Measurements from ENCODE around the gene CR2. TPM values are rescaled to one million over a fixed set of nuclear protein-coding genes. Genes with fewer than 3 reads are reported as not detected.

CR2 gene
- total and polyA plus RNA-seq, 4 donors, result 0.05 to 0.36 (median 0.14) TPM; not detected in 1

DNA sequence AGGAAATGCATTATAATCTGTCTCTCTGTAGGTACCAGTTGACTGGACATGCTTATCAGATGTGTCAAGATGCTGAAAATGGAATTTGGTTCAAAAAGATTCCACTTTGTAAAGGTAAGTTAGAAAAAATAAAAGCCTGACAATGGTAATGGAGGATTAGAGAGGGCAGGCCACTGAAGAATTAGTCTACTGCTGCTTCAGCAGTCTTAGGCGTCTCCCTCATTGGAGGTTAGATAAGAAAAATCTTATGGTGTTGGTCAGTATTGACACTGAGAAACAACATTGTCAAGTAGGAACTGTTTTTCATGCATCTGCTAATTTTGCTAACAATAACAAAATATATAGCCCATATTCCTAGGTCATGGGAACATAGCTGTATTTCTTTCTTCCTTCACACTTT, 20.1 kb downstream of the CR2 start (continued):
- TF ChIP-seq, protein P1, sequence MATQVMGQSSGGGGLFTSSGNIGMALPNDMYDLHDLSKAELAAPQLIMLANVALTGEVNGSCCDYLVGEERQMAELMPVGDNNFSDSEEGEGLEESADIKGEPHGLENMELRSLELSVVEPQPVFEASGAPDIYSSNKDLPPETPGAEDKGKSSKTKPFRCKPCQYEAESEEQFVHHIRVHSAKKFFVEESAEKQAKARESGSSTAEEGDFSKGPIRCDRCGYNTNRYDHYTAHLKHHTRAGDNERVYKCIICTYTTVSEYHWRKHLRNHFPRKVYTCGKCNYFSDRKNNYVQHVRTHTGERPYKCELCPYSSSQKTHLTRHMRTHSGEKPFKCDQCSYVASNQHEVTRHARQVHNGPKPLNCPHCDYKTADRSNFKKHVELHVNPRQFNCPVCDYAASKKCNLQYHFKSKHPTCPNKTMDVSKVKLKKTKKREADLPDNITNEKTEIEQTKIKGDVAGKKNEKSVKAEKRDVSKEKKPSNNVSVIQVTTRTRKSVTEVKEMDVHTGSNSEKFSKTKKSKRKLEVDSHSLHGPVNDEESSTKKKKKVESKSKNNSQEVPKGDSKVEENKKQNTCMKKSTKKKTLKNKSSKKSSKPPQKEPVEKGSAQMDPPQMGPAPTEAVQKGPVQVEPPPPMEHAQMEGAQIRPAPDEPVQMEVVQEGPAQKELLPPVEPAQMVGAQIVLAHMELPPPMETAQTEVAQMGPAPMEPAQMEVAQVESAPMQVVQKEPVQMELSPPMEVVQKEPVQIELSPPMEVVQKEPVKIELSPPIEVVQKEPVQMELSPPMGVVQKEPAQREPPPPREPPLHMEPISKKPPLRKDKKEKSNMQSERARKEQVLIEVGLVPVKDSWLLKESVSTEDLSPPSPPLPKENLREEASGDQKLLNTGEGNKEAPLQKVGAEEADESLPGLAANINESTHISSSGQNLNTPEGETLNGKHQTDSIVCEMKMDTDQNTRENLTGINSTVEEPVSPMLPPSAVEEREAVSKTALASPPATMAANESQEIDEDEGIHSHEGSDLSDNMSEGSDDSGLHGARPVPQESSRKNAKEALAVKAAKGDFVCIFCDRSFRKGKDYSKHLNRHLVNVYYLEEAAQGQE (IDR thresholded peaks at IDR 0.05), result no peak
- TF ChIP-seq FOXA1 (IDR thresholded peaks at IDR 0.05), result no peak
- no peak for TF ChIP-seq SP1 (IDR thresholded peaks at IDR 0.05)
- TF ChIP-seq CTCF (IDR thresholded peaks at IDR 0.05; ENCODE audit: low read depth, low read length, missing input control), result no peak
- no peak for TF ChIP-seq EGR1 (IDR thresholded peaks at IDR 0.05; ENCODE audit: low read depth in 2 of 2)

- H3K9ac ChIP-seq (ENCODE audit: low read depth in 1 of 2, low read length in 2 of 2), result no peak overlapping the region
- no peak overlapping the region for H3K27ac ChIP-seq (ENCODE audit: low read depth in 1 of 2, low read length in 2 of 2)
- no peaks in the 10 kb centered on the region for H3K9me3 ChIP-seq (ENCODE audit: control insufficient read depth in 4 of 4, low read length in 3 of 4)
- TF ChIP-seq HNF4A (conservative IDR thresholded peaks at IDR 0.05) (no peak), CTCF (IDR thresholded peaks at IDR 0.05; ENCODE audit: low read depth, low read length, missing input control) (no peak), HNF4G (IDR thresholded peaks at IDR 0.05) (no peak), RAD21 (IDR thresholded peaks at IDR 0.05) (no peak), TAF1 (conservative IDR thresholded peaks at IDR 0.05) (no peak), RXRA (IDR thresholded peaks at IDR 0.05) (no peak), YY1 (IDR thresholded peaks at IDR 0.05) (no peak)
- TF ChIP-seq, protein P1 (IDR thresholded peaks at IDR 0.05), result no peak
- H3K4me3 ChIP-seq (ENCODE audit: low read depth in 1 of 3, low read length in 3 of 3), result no peak overlapping the region
- no peaks in the 10 kb centered on the region for H3K36me3 ChIP-seq (ENCODE audit: control insufficient read depth in 4 of 4, insufficient read depth in 3 of 4, low read depth in 1 of 4, low read length in 3 of 4)
- no peak for DNase-seq (ENCODE audit: low spot score)
- peaks cover 0 to 2% (median 0%) of the 10 kb centered on the region in 4 donors for H3K27me3 ChIP-seq (ENCODE audit: control insufficient read depth in 4 of 4, insufficient read depth in 4 of 4, low read length in 3 of 4)
- 91% methylated on average over 3 of the region's 3 CpGs for WGBS
- H3K4me1 ChIP-seq (ENCODE audit: control insufficient read depth in 4 of 4, insufficient read depth in 4 of 4, low read length in 3 of 4), result no peaks in the 10 kb centered on the region
These were observed 32.1 kb downstream of the CR2 start for GRCh38 chr1:207486198-207486597.

All from liver (tissue), 9 donors.